Left cardiac atrium (tissue), 4 donors: ENCODE results near the gene DOK3. TPM values are rescaled to one million over a fixed set of nuclear protein-coding genes. Genes with fewer than 3 reads are reported as not detected.

Experiments
- ATAC-seq, 2 donors: fragments of 200-7000 bp; cut with Tn5 transposase; one replicate each; pipeline ENCODE4 v1.9.1; 2020; ENCODE audit warnings: mild to moderate bottlenecking in 2 of 2, moderate library complexity in 2 of 2
- DNase-seq: peaks from one replicate; pipeline ENCODE4 v3.0.0-alpha.2; 2020
- intact Hi-C, 2 donors: fragments of 100-400 bp; cut with DNase I; formaldehyde crosslinking; loops; one replicate each; pipeline versions ENCODE4 v1.14.1 to v1.15.1; 2022 to 2023
- total RNA-seq, 2 donors: library from RNA; stranded (reverse); fragmentation: NEBNext Ultra II Directional; extraction: Animal tissue kit (Norgen Biotek cat#: 25700); gene quantifications; one replicate each; pipeline ENCODE4 v1.2.1, GENCODE V29; 2021
- donor health status: DM: no; HTN: yes; CAD: no.
- donor health status: DM: no; HTN: yes; CAD: no; lungs with severe emphysema.
- donor health status: DM: yes; HTN: yes; CAD: no.
- donor health status: Dilated cardiomyopathy.

DOK3 gene
- total RNA-seq, 2 donors from 2014 or later = 5.3 to 9.0 TPM

DNA sequence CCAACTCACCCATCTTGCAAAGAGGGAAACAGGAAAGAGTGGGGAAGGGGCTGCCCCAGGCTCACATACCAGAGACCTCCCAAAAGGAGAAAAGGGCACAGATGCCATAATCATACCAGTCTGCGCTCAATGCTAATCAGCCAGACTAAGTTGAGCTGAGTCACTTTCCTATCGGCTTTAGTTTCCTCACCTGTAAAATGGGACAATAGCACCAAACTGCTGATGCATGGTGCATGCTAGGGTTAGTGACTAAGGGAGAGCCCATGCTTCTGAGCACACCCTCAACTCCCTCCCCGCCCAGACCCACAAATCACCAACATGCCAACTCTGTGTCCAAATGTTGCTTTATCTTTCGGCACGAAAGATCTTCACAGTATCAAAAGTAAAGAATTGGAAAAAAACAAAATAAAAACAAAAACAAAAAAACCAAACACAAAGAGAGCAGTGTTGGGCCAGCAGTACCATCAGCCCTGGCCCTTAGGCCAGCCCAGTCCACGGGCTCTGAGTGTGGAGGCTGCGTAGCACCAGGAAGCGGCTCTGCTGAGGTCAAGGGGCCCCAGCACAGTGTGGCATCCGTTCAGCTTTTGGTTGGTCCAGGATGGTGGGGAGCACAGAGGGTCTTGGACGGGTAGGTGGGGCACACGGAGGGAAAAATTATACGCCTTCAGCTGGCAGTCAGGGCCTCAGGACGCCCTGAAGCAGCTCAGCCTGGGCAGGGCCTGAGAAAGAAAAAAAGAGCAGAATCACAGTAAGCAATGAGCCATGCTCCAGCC, 10.0 kb upstream of the DOK3 start:
- DNase-seq = peak; percentile 6
- ATAC-seq = no peak
- intact Hi-C loops = no loop called here

DNA sequence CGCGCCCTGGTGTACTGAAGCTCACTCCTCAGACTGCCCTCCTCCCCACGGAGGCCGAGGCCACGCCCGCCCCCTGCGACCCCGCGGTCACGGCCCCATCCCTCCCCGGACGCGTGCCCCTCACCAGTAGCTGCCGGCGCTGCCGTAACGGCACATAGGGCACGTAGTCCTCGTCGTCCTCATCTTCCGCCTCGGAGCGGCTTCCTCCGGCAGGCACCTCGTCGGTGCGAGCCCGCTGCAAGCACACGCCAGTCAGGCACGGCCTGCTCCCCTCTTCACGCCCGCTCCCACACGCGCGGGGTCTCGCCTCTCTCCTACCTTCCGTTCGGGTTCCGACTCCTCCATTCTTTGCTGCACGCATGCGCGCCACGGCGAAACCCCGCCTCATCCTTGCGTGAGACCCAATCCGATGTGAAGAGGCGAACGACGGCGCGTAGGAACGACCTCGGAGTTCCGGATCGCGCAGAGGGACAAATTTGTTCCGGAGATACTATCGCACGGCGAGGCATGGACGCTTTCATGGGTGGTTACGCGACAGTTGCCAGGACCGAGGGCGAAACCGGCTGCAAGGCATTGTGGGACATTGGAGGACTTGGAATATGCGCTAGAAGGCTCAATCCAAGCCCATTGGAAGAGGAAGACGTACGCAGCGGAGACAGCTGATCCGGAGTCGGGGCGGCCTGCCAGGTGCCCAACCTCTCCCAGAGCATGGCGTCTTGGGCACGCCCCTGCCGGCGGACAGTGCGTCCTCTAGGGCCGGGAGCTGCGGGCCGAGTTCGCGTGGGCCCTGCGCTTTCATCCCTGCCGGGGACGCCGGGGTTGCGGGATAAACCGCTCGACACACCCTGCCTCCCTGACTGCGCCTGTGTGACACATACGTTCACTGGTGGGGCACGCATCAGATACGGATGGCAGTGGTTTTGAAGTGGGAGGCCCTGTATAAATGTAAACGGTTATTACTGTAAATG, 7.3 kb upstream of the DOK3 start, which contains the start of gene DDX41:
TSS of gene DDX41 (minus strand) at position 361 of the 968 bp plus-strand sequence. CDS start at position 345, 16 bp downstream.
- ATAC-seq (peak; percentile 93 to 94), DNase-seq (peak; percentile 98)
- intact Hi-C loops = no loop called here

- DNase-seq (no peak), ATAC-seq (no peak)
- intact Hi-C loops = no loop called here
Observed at GRCh38 chr5:177515580-177515979, 6.0 kb upstream of the DOK3 start.

DNA sequence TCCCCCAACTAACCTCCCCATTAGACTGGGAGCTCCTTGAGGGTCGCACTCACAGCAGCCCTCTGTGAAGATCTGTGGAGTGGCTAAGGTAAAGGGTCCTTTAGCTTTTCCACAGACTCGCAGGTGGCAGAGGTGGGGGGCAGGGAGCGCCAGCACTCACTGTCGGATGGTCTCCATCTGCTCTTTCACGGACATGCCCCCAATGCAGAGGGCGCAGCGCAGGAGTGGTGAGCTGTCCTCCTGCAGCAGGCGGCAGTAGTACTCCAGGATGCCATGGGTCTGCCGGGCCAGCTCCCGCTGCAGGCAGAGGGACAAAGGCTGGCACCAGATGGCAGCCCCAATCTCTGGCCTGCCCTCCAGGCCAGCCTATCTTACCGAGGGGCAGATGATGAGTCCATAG, 4.9 kb upstream of the DOK3 start:
- ATAC-seq = no peak
- intact Hi-C loops = no loop called here
- no peak for DNase-seq

- intact Hi-C loops = no loop called here
- ATAC-seq (no peak), DNase-seq (no peak)
Observed at GRCh38 chr5:177513500-177513899, 3.9 kb upstream of the DOK3 start.

- ATAC-seq (no peak), DNase-seq (no peak)
- intact Hi-C loops = no loop called here
Observed at GRCh38 chr5:177512736-177513380, 3.2 kb upstream of the DOK3 start.

DNA sequence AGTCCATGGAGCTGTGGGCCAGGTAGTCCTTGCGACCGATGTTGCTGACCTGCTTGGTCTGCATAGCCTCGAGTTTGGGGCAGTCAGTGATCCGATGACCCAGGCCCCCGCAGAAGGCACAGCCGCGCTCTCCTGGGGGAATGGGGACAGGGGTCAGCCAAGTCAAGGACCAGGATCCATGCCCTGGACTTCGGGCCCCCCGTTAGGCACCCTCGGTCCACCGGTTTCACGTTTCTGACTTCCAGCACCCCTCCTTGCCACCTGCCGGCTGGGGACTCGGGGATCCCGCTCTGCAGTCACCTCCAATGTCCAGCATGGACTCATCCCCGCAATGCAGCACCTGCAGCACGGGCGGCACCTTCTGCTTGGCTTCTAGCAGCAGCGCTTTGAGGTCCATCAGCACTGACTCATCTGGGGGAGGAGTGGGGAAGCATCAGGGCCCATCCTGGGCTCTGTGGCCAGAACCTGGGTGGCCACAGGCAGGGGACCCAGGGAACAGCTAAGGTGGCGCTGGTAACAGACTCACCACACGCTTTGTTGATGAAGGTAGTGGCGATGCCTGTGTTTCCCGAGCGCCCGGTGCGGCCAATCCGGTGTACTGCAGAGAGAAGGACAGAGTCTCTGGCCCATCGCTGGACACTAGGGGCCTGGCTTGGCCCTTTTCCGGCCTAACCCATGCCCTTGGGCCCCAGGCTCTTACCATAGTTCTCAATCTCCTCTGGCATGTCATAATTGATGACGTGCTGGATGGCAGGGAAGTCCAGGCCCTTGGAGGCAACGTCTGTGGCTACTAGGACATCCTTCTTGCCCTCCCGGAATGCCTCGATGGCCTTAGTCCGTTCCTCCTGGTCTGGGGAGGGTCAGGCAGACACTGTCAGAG, 2.4 kb upstream of the DOK3 start:
- DNase-seq = no peak
- intact Hi-C loops = no loop called here
- no peak for ATAC-seq

GRCh38 chr5:177511181-177511580, 1.6 kb upstream of the DOK3 start:
- intact Hi-C loops = no loop called here
- DNase-seq (no peak), ATAC-seq (no peak)

DNA sequence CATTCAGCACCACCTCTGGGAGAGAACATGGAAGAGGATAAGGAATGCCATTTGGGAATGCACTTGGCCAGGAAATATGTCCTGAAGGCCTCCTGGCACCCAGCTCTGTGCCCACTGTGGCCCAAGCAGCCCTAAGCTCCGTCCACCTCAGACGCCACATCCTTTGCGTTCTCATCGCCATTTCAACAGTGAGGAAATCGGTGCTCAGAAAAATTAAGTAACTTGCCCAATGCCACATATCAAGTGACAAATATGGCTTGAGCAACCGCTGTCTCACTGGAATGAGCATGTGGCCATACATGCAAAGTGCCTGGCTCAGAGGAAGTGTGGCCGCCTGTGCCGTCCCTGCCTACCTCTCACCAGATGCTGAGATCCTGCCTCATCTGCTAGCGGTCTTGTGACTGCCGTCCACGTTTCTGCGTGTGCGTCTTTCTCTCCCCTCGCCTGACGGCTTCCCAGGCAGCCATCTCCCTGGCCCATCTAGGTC, 984 bp upstream of the DOK3 start:
- intact Hi-C loops = no loop called here
- DNase-seq (no peak), ATAC-seq (no peak)

DNA sequence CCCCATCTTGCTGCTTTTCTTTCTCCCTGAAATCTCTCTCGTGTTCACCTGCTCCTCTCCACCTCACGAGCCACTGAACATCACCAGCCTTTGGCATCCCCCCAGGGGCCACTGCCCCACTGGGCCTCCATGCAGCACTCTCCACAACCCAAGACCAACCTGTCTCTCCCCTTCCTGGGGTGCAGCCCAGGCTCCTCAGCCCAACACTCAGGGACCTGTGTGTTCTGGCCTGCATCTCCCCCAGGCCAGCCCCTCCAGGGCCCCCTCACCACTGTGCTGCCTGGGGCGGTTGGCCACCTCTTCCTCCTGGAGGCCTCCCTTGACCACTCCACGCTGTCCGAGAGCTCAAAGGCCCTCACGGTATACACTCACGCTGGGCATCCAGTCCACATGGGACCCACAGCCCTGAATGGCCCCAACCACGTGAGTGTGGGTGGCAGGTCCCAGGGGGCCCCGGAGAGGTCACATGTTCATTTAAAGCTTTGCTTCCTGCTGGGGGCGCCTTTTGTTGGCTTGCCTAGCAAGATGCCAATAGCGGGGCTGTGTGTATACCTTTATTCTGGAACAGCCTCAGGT, 453 bp upstream of the DOK3 start:
- ATAC-seq = no peak
- intact Hi-C loops = no loop called here
- DNase-seq = no peak

DNA sequence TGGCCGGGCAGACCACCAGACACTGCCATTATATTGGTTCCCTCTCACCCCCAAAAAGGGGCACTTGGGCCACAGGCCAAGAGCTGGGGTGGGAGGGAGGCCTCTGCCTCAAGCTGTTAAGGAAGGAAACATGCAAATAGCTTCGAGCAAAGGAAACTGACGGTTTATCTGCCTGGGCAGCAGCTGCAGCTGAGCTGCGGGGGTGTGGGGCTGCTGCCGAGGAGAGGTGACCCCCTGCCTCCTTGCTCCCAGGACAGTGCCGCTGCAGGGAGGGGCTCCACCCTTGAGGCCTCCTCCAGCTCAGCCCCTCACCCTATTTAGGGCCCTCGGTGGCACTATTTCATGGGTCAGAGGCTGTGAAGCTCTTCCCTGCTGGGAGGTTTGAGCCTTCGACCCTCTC, 789 bp downstream of the DOK3 start:
- DNase-seq (no peak), ATAC-seq (no peak)
- intact Hi-C loops = no loop called here

DNA sequence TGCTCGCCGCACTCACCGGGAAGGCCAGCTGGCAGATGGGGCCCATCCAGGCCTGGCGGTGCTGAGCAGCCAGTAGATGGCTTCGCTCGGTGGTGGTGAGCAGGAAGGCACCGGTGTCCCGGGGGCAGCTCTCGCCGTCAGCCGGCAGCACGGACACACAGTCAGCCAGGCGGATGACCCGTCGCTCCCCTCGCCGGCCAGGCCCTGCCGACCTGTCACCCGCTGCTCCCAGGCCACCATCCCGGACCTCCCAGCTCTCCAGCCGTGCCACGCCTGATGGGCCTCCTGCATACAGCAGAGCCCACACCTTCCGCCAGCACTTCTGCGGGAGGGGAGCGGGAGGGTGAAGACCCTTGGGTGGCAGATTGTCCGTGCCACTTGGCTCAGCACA, 1.4 kb downstream of the DOK3 start:
- no peak for ATAC-seq
- DNase-seq = no peak
- intact Hi-C loops = no loop called here

GRCh38 chr5:177507596-177508220, 1.9 kb downstream of the DOK3 start:
- DNase-seq (no peak), ATAC-seq (no peak)
- intact Hi-C loops = no loop called here

DNA sequence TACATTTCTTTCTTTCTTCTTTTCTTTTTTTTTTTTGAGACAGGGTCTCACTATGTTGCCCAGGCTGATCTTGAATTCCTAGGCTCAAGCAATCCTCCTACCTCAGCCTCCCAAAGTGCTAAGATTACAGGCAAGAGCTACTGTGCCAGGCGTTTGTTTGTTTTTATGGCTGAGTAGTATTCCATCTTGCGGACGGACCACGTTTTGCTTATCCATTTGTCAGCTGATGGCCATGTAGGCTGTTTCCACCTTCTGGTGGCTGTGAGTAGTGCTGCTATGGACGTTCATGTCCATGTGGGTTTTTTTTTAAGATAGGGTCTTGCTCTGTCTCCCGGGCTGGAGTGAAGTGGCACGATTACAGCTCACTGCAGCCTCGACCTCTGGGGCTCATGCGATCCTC, 2.5 kb downstream of the DOK3 start:
- intact Hi-C loops = no loop called here
- DNase-seq (no peak), ATAC-seq (no peak)

GRCh38 chr5:177505075-177505474, 4.6 kb downstream of the DOK3 start:
- intact Hi-C loops = no loop called here
- DNase-seq = no peak
- no peak for ATAC-seq

DNA sequence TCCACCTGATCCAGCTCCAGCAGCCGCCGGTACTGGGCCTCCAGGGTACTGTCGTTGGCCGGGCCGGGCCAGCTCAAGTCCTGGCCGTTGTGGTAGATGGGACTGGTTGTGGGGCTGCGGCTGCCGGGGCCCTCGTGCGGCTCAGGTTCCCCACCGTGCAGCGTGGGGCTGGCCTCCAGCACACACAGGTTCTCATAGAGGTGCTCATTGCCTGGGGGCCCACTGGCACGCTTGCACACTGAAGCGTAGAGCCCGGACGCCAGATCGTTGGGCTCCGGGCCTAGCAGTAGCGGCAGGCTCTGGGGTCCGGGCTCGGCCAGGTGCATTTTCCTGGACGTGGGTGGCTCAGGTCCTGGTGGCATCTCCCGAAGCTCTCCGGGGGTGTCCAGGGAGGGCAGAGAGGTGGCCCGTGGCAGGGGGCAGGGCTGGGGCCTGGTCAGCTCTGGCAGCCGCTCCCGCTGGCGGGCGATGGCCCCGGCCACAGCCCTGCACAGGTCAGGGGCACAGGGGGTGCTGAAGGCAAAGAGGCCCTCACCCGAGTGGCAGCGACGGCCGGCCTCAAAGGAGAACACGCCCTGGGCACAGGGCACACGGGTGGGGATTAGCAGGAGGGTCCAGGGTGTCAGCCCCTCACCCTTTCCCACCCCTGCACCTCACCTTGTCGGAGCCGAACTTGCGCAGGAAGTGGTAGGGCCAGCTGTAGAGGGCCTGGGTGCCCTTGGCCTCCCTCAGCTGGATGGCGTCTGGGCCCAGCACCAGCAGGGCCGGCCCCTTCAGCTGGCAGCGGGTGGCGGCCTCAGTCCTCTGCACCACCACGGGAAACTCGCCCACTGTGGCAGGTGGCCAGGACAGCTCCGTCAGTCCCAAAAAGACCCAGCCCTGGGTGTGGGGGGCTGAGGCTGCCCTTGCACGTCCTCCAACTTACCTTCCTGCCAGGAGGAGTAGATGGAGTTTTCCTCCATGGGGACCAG, 5.3 kb downstream of the DOK3 start:
- no peak for ATAC-seq
- intact Hi-C loops = loop anchor here in 1 of 2 donors (5.0 kb wide), 1 partner anchor 117 kb away; no protein-coding TSS in a partner anchor
- no peak for DNase-seq
